Measurements from ENCODE around the gene CLPSL1. TPM values are rescaled to one million over a fixed set of nuclear protein-coding genes. Genes with fewer than 3 reads are reported as not detected.

Gene CLPSL1
- total RNA-seq, 1 donor from 2014 or later = not detected

- no peaks in the 10 kb centered on the region for H3K36me3 ChIP-seq
- ATAC-seq (no peak), DNase-seq (no peak)
- no peaks in the 10 kb centered on the region for H3K9me3 ChIP-seq
- H3K27ac ChIP-seq = no peak overlapping the region
- H3K4me1 ChIP-seq = no peaks in the 10 kb centered on the region
- H3K4me3 ChIP-seq = no peak overlapping the region
- intact Hi-C loops (cut with DNase I) = no loop called here
- peaks cover 10% of the 10 kb centered on the region for H3K27me3 ChIP-seq
- TF ChIP-seq CTCF (IDR thresholded peaks at IDR 0.05) = no peak
Measured at GRCh38 chr6:35801148-35801547, 20.3 kb downstream of the CLPSL1 start.

GRCh38 chr6:35804996-35805736 is 24.3 kb downstream of the CLPSL1 start, which contains the start of gene LHFPL5:
LHFPL5 (plus strand) TSS chr6:35805352; CDS start chr6:35805671, 319 bp downstream.
- peaks cover 18% of the 10 kb centered on the region for H3K27me3 ChIP-seq
- TF ChIP-seq CTCF (IDR thresholded peaks at IDR 0.05) = no peak
- no peaks in the 10 kb centered on the region for H3K9me3 ChIP-seq
- no peaks in the 10 kb centered on the region for H3K4me1 ChIP-seq
- H3K4me3 ChIP-seq = no peak within 1 kb of the TSS
- peak; percentile 93 for ATAC-seq
- DNase-seq = no peak
- no peaks in the 10 kb centered on the region for H3K36me3 ChIP-seq
- intact Hi-C loops (cut with DNase I) = no loop called here
- H3K27ac ChIP-seq = no peak within 1 kb of the TSS

- TF ChIP-seq CTCF (IDR thresholded peaks at IDR 0.05) = no peak
- H3K27ac ChIP-seq = no peak overlapping the region
- no peaks in the 10 kb centered on the region for H3K36me3 ChIP-seq
- ATAC-seq = no peak
- no peak overlapping the region for H3K4me3 ChIP-seq
- H3K4me1 ChIP-seq = no peaks in the 10 kb centered on the region
- H3K27me3 ChIP-seq = peaks cover 18% of the 10 kb centered on the region
- DNase-seq = no peak
- H3K9me3 ChIP-seq = no peaks in the 10 kb centered on the region
- intact Hi-C loops (cut with DNase I) = no loop called here
Measured at GRCh38 chr6:35808688-35809087, 27.9 kb downstream of the CLPSL1 start.

- Histone ChIP-seq H3K4me3 (no peak overlapping the region), H3K27ac (no peak overlapping the region), H3K4me1 (no peaks in the 10 kb centered on the region), H3K36me3 (no peaks in the 10 kb centered on the region), H3K9me3 (no peaks in the 10 kb centered on the region), H3K27me3 (peaks cover 18% of the 10 kb centered on the region)
- ATAC-seq (no peak), DNase-seq (no peak)
- no peak for TF ChIP-seq CTCF (IDR thresholded peaks at IDR 0.05)
- intact Hi-C loops (cut with DNase I) = no loop called here
Measured at GRCh38 chr6:35809809-35810208, 29.0 kb downstream of the CLPSL1 start.

GRCh38 chr6:35810971-35811698 is 30.3 kb downstream of the CLPSL1 start:
- intact Hi-C loops (cut with DNase I) = no loop called here
- no peak overlapping the region for H3K27ac ChIP-seq

More at GRCh38 chr6:35810971-35811698, 30.3 kb downstream of the CLPSL1 start:
- ATAC-seq = peak; percentile 43
- Histone ChIP-seq H3K4me1 (no peaks in the 10 kb centered on the region), H3K4me3 (no peak overlapping the region), H3K9me3 (no peaks in the 10 kb centered on the region), H3K27me3 (peaks cover 7% of the 10 kb centered on the region), H3K36me3 (no peaks in the 10 kb centered on the region)
- no peak for TF ChIP-seq CTCF (IDR thresholded peaks at IDR 0.05)
- peak; percentile 55 for DNase-seq
